HEK293 (cell line): ENCODE results near the gene OR51E1.

Experiments used
- CTCF ChIA-PET: fragments of 350-600 bp; formaldehyde crosslinking; extraction: SDS; loops from one replicate; lab custom pipeline; 2021; ENCODE audit warnings: antibody characterized with exemption; lab: Yijun Ruan, JAX
- POLR2A ChIA-PET: fragments of 300-600 bp; formaldehyde crosslinking; extraction: SDS; loops from one replicate; lab custom pipeline; 2020; ENCODE audit warnings: antibody characterized with exemption, inconsistent platforms; lab: Yijun Ruan, JAX
- H3K27ac ChIP-seq: fragments of 200-500 bp; sonication (Bioruptor generic); 2 replicates; pipeline ENCODE4 v1.5.1; 2014; ENCODE audit warnings: low read depth, low read length, control low read depth, inconsistent platforms; ENCODE audit errors: extremely low read depth
- H3K36me3 ChIP-seq, 2 experiments: fragments of 200-500 bp in 1 of 2; sonication (Bioruptor generic) in 1 of 2; 1 replicate in 1 of 2; 2 replicates in 1 of 2; pipeline ENCODE4 v1.5.1; 2014 to 2017; ENCODE audit warnings: inconsistent platforms in 2 of 2, low read length in 2 of 2; ENCODE audit not compliant: control insufficient read depth in 2 of 2, insufficient read depth in 1 of 2
- H3K4me1 ChIP-seq: fragments of 200-500 bp; sonication (Bioruptor generic); 2 replicates; pipeline ENCODE4 v1.5.1; 2014; ENCODE audit warnings: mild to moderate bottlenecking, low read length, inconsistent platforms; ENCODE audit not compliant: control insufficient read depth, insufficient read depth
- H3K4me3 ChIP-seq: 2 replicates; pipeline ENCODE4 v1.5.1; 2011; ENCODE audit warnings: low read depth, mild to moderate bottlenecking, control low read depth, low read length, moderate library complexity
- H3K9me3 ChIP-seq: fragments of 200-500 bp; sonication (Bioruptor generic); 2 replicates; pipeline ENCODE4 v1.5.1; 2014; ENCODE audit warnings: low read depth, low read length, inconsistent platforms; ENCODE audit not compliant: control insufficient read depth, insufficient read depth
- GFI1B ChIP-seq: fragments of 450-650 bp; formaldehyde crosslinking; IDR thresholded peaks from 2 replicates; pipeline ENCODE4 v1.5.1; 2016; ENCODE audit warnings: missing biosample characterization, missing genetic modification characterization
- GLI4 ChIP-seq: fragments of 450-650 bp; formaldehyde crosslinking; IDR thresholded peaks from 2 replicates; pipeline ENCODE4 v1.5.1; 2016; ENCODE audit warnings: missing biosample characterization, missing genetic modification characterization
- GLIS1 ChIP-seq: fragments of 450-650 bp; formaldehyde crosslinking; IDR thresholded peaks from 2 replicates; pipeline ENCODE4 v1.5.1; 2016; ENCODE audit warnings: missing biosample characterization, missing genetic modification characterization
- KLF16 ChIP-seq: fragments of 450-650 bp; formaldehyde crosslinking; IDR thresholded peaks from 2 replicates; pipeline ENCODE4 v1.5.1; 2017; ENCODE audit warnings: missing biosample characterization, missing genetic modification characterization
- MYNN ChIP-seq: fragments of 450-650 bp; formaldehyde crosslinking; IDR thresholded peaks from 2 replicates; pipeline ENCODE4 v1.5.1; 2016; ENCODE audit warnings: missing biosample characterization, missing genetic modification characterization, borderline replicate concordance
- ZBTB21 ChIP-seq: fragments of 450-650 bp; formaldehyde crosslinking; IDR thresholded peaks from 2 replicates; pipeline ENCODE4 v1.5.1; 2017; ENCODE audit warnings: missing biosample characterization, missing genetic modification characterization
- ZBTB7A ChIP-seq: fragments of 450-650 bp; formaldehyde crosslinking; IDR thresholded peaks from 2 replicates; pipeline ENCODE4 v1.5.1; 2016; ENCODE audit warnings: low read depth, missing biosample characterization, missing genetic modification characterization
- ZNF16 ChIP-seq: fragments of 450-650 bp; formaldehyde crosslinking; IDR thresholded peaks from 2 replicates; pipeline ENCODE4 v1.5.1; 2016; ENCODE audit warnings: low read depth, missing biosample characterization, missing genetic modification characterization
- ZNF169 ChIP-seq: fragments of 450-650 bp; formaldehyde crosslinking; IDR thresholded peaks from 2 replicates; pipeline ENCODE4 v1.5.1; 2016; ENCODE audit warnings: missing biosample characterization, missing genetic modification characterization
- ZNF174 ChIP-seq: fragments of 450-650 bp; formaldehyde crosslinking; IDR thresholded peaks from 2 replicates; pipeline ENCODE4 v1.5.0; 2017; ENCODE audit warnings: missing biosample characterization, mild to moderate bottlenecking, missing genetic modification characterization
- ZNF23 ChIP-seq: fragments of 450-650 bp; formaldehyde crosslinking; IDR thresholded peaks from 2 replicates; pipeline ENCODE4 v1.5.1; 2016; ENCODE audit warnings: missing biosample characterization, missing genetic modification characterization, borderline replicate concordance
- ZNF239 ChIP-seq: fragments of 450-650 bp; formaldehyde crosslinking; IDR thresholded peaks from 2 replicates; pipeline ENCODE4 v1.5.1; 2016; ENCODE audit warnings: missing biosample characterization, missing genetic modification characterization
- ZNF404 ChIP-seq: fragments of 450-650 bp; formaldehyde crosslinking; IDR thresholded peaks from 2 replicates; pipeline ENCODE4 v1.5.1; 2017; ENCODE audit warnings: missing biosample characterization, missing genetic modification characterization
- ZNF423 ChIP-seq: fragments of 450-650 bp; formaldehyde crosslinking; IDR thresholded peaks from 2 replicates; pipeline ENCODE4 v1.5.1; 2016; ENCODE audit warnings: missing biosample characterization, missing genetic modification characterization
- ZNF777 ChIP-seq: fragments of 450-650 bp; formaldehyde crosslinking; IDR thresholded peaks from 2 replicates; pipeline ENCODE4 v1.5.1; 2017; ENCODE audit warnings: missing biosample characterization, missing genetic modification characterization, borderline replicate concordance
- ZXDB ChIP-seq: fragments of 450-650 bp; formaldehyde crosslinking; IDR thresholded peaks from 2 replicates; pipeline ENCODE4 v1.5.1; 2016; ENCODE audit warnings: missing biosample characterization, missing genetic modification characterization
- TF ChIP-seq, protein P1 (sequence below): fragments of 450-650 bp; IDR thresholded peaks from 2 replicates; pipeline ENCODE4 v1.5.1; 2018; ENCODE audit warnings: missing biosample characterization, mild to moderate bottlenecking, missing genetic modification characterization
- TF ChIP-seq, protein P2 (sequence below): fragments of 450-650 bp; formaldehyde crosslinking; IDR thresholded peaks from 2 replicates; pipeline ENCODE4 v1.5.1; 2017; ENCODE audit warnings: missing biosample characterization, mild to moderate bottlenecking, missing genetic modification characterization, moderate library complexity

Gene OR51E1

GRCh38 chr11:4704790-4705334 is 61.1 kb downstream of the OR51E1 start:
- no peak overlapping the region for H3K27ac ChIP-seq
- CTCF ChIA-PET = interaction anchor here (0.6 to 1.3 kb wide), 3 partner anchors 9 to 68 kb away, joined by 3 to 4 read pairs (median 4); no protein-coding TSS in a partner anchor
- no peaks in the 10 kb centered on the region for H3K4me1 ChIP-seq
- no peak overlapping the region for H3K4me3 ChIP-seq
- TF ChIP-seq ZNF404 (no peak), ZBTB7A (tag by site-specific recombination) (no peak), GLIS1 (tag by site-specific recombination) (no peak), ZXDB (tag by site-specific recombination) (no peak), ZNF777 (tag by site-specific recombination) (no peak), ZBTB21 (no peak), GFI1B (tag by site-specific recombination) (no peak), ZNF16 (no peak), KLF16 (tag by site-specific recombination) (no peak), GLI4 (tag by site-specific recombination) (no peak), MYNN (tag by site-specific recombination) (no peak), ZNF174 (tag by site-specific recombination) (no peak), ZNF169 (tag by site-specific recombination) (no peak), ZNF423 (tag by site-specific recombination) (no peak), ZNF23 (no peak), ZNF239 (tag by site-specific recombination) (no peak)
- TF ChIP-seq, protein P1, sequence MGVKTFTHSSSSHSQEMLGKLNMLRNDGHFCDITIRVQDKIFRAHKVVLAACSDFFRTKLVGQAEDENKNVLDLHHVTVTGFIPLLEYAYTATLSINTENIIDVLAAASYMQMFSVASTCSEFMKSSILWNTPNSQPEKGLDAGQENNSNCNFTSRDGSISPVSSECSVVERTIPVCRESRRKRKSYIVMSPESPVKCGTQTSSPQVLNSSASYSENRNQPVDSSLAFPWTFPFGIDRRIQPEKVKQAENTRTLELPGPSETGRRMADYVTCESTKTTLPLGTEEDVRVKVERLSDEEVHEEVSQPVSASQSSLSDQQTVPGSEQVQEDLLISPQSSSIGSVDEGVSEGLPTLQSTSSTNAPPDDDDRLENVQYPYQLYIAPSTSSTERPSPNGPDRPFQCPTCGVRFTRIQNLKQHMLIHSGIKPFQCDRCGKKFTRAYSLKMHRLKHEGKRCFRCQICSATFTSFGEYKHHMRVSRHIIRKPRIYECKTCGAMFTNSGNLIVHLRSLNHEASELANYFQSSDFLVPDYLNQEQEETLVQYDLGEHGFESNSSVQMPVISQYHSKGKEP (tag by site-specific recombination) = no peak
- TF ChIP-seq, protein P2, sequence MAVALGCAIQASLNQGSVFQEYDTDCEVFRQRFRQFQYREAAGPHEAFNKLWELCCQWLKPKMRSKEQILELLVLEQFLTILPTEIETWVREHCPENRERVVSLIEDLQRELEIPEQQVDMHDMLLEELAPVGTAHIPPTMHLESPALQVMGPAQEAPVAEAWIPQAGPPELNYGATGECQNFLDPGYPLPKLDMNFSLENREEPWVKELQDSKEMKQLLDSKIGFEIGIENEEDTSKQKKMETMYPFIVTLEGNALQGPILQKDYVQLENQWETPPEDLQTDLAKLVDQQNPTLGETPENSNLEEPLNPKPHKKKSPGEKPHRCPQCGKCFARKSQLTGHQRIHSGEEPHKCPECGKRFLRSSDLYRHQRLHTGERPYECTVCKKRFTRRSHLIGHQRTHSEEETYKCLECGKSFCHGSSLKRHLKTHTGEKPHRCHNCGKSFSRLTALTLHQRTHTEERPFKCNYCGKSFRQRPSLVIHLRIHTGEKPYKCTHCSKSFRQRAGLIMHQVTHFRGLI (tag by site-specific recombination) = no peak
- TF ChIP-seq, all 188 proteins: peak for 0
- POLR2A ChIA-PET = no interaction called here
- H3K36me3 ChIP-seq = no peaks in the 10 kb centered on the region
- H3K9me3 ChIP-seq = no peaks in the 10 kb centered on the region
